NOMO-1 (cell line): ENCODE measurements around the gene CREB3L2.
A peak's percentile ranks its signal among the peaks of the same experiment; 100 is the strongest.
"Not testable (repeated sequence)": the region's sequence is repeated elsewhere in the genome, so short reads cannot be mapped to it uniquely, and the experiment has no call there.

Experiments
- DNase-seq, 2 experiments: peaks; one replicate each; lab custom pipeline; 2025; ENCODE audit not compliant: unreplicated experiment in 2 of 2; lab: John Stamatoyannopoulos, UW

Gene CREB3L2

GRCh38 chr7:137974766-137975165 is 27.1 kb downstream of the CREB3L2 start:
- no peak for DNase-seq

- no peak for DNase-seq
These were observed 31.5 kb downstream of the CREB3L2 start for GRCh38 chr7:137970253-137970975.

- DNase-seq: no peak
These were observed 32.1 kb downstream of the CREB3L2 start for GRCh38 chr7:137969828-137970227.

GRCh38 chr7:137968890-137969289 is 33.0 kb downstream of the CREB3L2 start:
- DNase-seq: no peak

- not testable (repeated sequence) for DNase-seq
These were observed 33.5 kb downstream of the CREB3L2 start for GRCh38 chr7:137968339-137968738.

GRCh38 chr7:137967143-137968018 is 34.5 kb downstream of the CREB3L2 start:
- no peak for DNase-seq

GRCh38 chr7:137966641-137967142 is 35.2 kb downstream of the CREB3L2 start:
- DNase-seq: no peak

- no peak for DNase-seq
These were observed 35.8 kb downstream of the CREB3L2 start for GRCh38 chr7:137965942-137966640.

GRCh38 chr7:137964824-137965545 is 36.9 kb downstream of the CREB3L2 start:
- DNase-seq: no peak

GRCh38 chr7:137962875-137963507 is 38.9 kb downstream of the CREB3L2 start:
- no peak for DNase-seq

- DNase-seq: no peak
These were observed 39.4 kb downstream of the CREB3L2 start for GRCh38 chr7:137962491-137962874.

- DNase-seq: peak; percentile 40 to 65
These were observed 40.4 kb downstream of the CREB3L2 start for GRCh38 chr7:137961200-137962177.

GRCh38 chr7:137960020-137960419 is 41.9 kb downstream of the CREB3L2 start:
- no peak for DNase-seq

- peak in 1 of 2 experiments; percentile 16 for DNase-seq
These were observed 43.1 kb downstream of the CREB3L2 start for GRCh38 chr7:137958470-137959431.

- DNase-seq: no peak
These were observed 44.0 kb downstream of the CREB3L2 start for GRCh38 chr7:137957887-137958286.

- DNase-seq: no peak
These were observed 45.3 kb downstream of the CREB3L2 start for GRCh38 chr7:137956591-137956990.

- no peak for DNase-seq
These were observed 45.7 kb downstream of the CREB3L2 start for GRCh38 chr7:137956183-137956582.

GRCh38 chr7:137954614-137955013 is 47.3 kb downstream of the CREB3L2 start:
- DNase-seq: no peak
